Measurements from ENCODE around the gene AGMO. TPM values are rescaled to one million over a fixed set of nuclear protein-coding genes. Genes with fewer than 3 reads are reported as not detected.

AGMO gene
- total and polyA plus RNA-seq, 2 of the 8 experiments (the other 6 are each of a cell fraction or from before 2014, with no cell fraction given), result 0.22 to 0.45 TPM

- CTCF ChIA-PET (ENCODE audit: partially characterized antibody), result interaction anchor here (0.7 kb wide), 1 partner anchor 1218 kb away, joined by 3 read pairs; no protein-coding TSS in a partner anchor
- H2BK120ac ChIP-seq (replicated peaks; ENCODE audit: low read depth, low read length), result no peak overlapping the region
- no peak overlapping the region for H4K8ac ChIP-seq (ENCODE audit: extremely low read depth, insufficient read depth, low read length)
- no peaks in the 10 kb centered on the region for H4K20me1 ChIP-seq (replicated peaks in 1 of 2; ENCODE audit: control insufficient read depth in 1 of 2, insufficient read depth in 2 of 2, low read length in 2 of 2)
- FAIRE-seq (no peak), DNase-seq (ENCODE audit: low read depth in 1 of 2, low spot score in 2 of 2) (no peak)
- no peak overlapping the region for H3K4me2 ChIP-seq (ENCODE audit: insufficient read depth in 1 of 2, low read depth in 2 of 2, low read length in 2 of 2)
- 94% methylated on average over 5 of the region's 5 CpGs; no CpG with 5 or more reads in 1 of the 2 experiments for WGBS, 2 experiments (ENCODE audit: extremely low coverage in 1 of 2, insufficient coverage in 1 of 2, insufficient read length in 1 of 2, insufficient replicate concordance in 2 of 2, low coverage in 1 of 2, low lambda C conversion rate in 2 of 2, missing lambda C conversion rate in 1 of 2)
- H3K14ac ChIP-seq (ENCODE audit: insufficient read length), result no peak overlapping the region
- H3K79me2 ChIP-seq (ENCODE audit: control insufficient read depth in 1 of 2, insufficient read depth in 2 of 2, low read length in 2 of 2), result no peaks in the 10 kb centered on the region
- no peak overlapping the region for H3K56ac ChIP-seq (replicated peaks; ENCODE audit: insufficient read length, low read depth, low read length)
- H3K27me3 ChIP-seq (replicated peaks in 1 of 4; ENCODE audit: control insufficient read depth in 3 of 4, extremely low read depth in 1 of 4, insufficient read depth in 3 of 4, low read length in 3 of 4), result no peaks in the 10 kb centered on the region
- TF ChIP-seq CBX5 (IDR thresholded peaks at IDR 0.05; ENCODE audit: low read depth, low read length), result no peak
- TF ChIP-seq TEAD4 (IDR thresholded peaks at IDR 0.05; ENCODE audit: low read depth, low read length), result no peak
- TF ChIP-seq SAP30 (IDR thresholded peaks at IDR 0.05; ENCODE audit: insufficient read depth, insufficient replicate concordance, low read length), result no peak
- no peak for TF ChIP-seq CTBP2 (IDR thresholded peaks at IDR 0.05; ENCODE audit: borderline replicate concordance, insufficient read depth, insufficient read length, low read length)
- no peak for TF ChIP-seq CTCF (IDR thresholded peaks at IDR 0.05; ENCODE audit: control extremely low read depth in 1 of 3, insufficient read depth in 1 of 3, low read depth in 1 of 3, low read length in 3 of 3)
- TF ChIP-seq POLR2A (IDR thresholded peaks at IDR 0.05; ENCODE audit: control extremely low read depth in 1 of 2, low read depth in 2 of 2, low read length in 2 of 2), result no peak
- no peak for TF ChIP-seq EP300 (IDR thresholded peaks at IDR 0.05; ENCODE audit: borderline replicate concordance in 1 of 2, low read depth in 2 of 2, low read length in 2 of 2)
- no peak for TF ChIP-seq KDM5A (IDR thresholded peaks at IDR 0.05; ENCODE audit: low read length)
- TF ChIP-seq NANOG (IDR thresholded peaks at IDR 0.05; ENCODE audit: insufficient read depth, low read depth, low read length, poor library complexity, severe bottlenecking), result no peak
- no peak for TF ChIP-seq HDAC6 (IDR thresholded peaks at IDR 0.05; ENCODE audit: low read depth, low read length)
- no peak overlapping the region for H2BK15ac ChIP-seq (ENCODE audit: low read length)
- no peaks in the 10 kb centered on the region for H3K9me3 ChIP-seq (ENCODE audit: insufficient read depth in 2 of 2, low read depth in 1 of 2, low read length in 1 of 2)
- H3K27ac ChIP-seq (ENCODE audit: low read depth, low read length), result no peak overlapping the region
- no peaks in the 10 kb centered on the region for H3K23me2 ChIP-seq (ENCODE audit: low read depth, low read length)
- POLR2A ChIA-PET (ENCODE audit: partially characterized antibody), result interaction anchor here (0.7 kb wide), 1 partner anchor 1041 kb away, joined by 3 read pairs; no protein-coding TSS in a partner anchor
- no peak overlapping the region for H3K4me3 ChIP-seq (ENCODE audit: extremely low read depth in 1 of 4, insufficient read depth in 2 of 4, low read depth in 3 of 4, low read length in 4 of 4)
- no peak overlapping the region for H4K5ac ChIP-seq (ENCODE audit: insufficient read length, low read depth, low read length)
- no peak overlapping the region for H3K18ac ChIP-seq (ENCODE audit: extremely low read depth, low read length)
- H2AK5ac ChIP-seq (ENCODE audit: low read depth, low read length), result no peak overlapping the region
- H3K23ac ChIP-seq (ENCODE audit: insufficient read length), result no peak overlapping the region
- no peak overlapping the region for H3K9ac ChIP-seq (replicated peaks in 1 of 4; ENCODE audit: extremely low read depth in 1 of 4, low read depth in 3 of 4, low read length in 3 of 4)
- no peaks in the 10 kb centered on the region for H3K79me1 ChIP-seq (ENCODE audit: low read depth, low read length)
- H2BK12ac ChIP-seq (ENCODE audit: low read depth, low read length), result no peak overlapping the region
- H3K4me1 ChIP-seq (replicated peaks in 1 of 4; ENCODE audit: control insufficient read depth in 3 of 4, insufficient read depth in 4 of 4, low read length in 3 of 4), result no peaks in the 10 kb centered on the region
- H3K4ac ChIP-seq (replicated peaks; ENCODE audit: insufficient read length, low read depth, low read length), result no peak overlapping the region
- no peak overlapping the region for H2BK5ac ChIP-seq (ENCODE audit: low read depth, low read length)
- H4K91ac ChIP-seq (replicated peaks; ENCODE audit: insufficient read length, low read length), result no peak overlapping the region
- H2BK20ac ChIP-seq (ENCODE audit: low read length), result no peak overlapping the region
- no peak overlapping the region; the same call in 1 of the 2 replicates for H2AFZ ChIP-seq (ENCODE audit: low read length)
- no peaks in the 10 kb centered on the region for H3K36me3 ChIP-seq (ENCODE audit: control insufficient read depth in 2 of 4, insufficient read depth in 4 of 4, low read length in 3 of 4)
These were observed 76.4 kb downstream of the AGMO start for GRCh38 chr7:15485431-15485830.
